T47D (cell line): ENCODE results near the gene PTGS2.

Experiments used
- DNase-seq, 2 experiments: peaks; one replicate each; pipeline versions ENCODE4 v3.0.0 to v3.0.0-alpha.2; 2011 to 2012; ENCODE audit warnings: low read depth in 1 of 2, low spot score in 1 of 2
- JUND ChIP-seq: IDR thresholded peaks from 2 replicates; pipeline ENCODE4 v1.6.1; 2012; ENCODE audit warnings: low read depth
- in situ Hi-C: cut with HindIII; loops from 2 replicates; pipeline ENCODE4 v1.10.0; 2016; ENCODE audit warnings: low sequenced_read_pairs, low pct_unique_long_range_greater_than_20kb

Gene PTGS2

DNA sequence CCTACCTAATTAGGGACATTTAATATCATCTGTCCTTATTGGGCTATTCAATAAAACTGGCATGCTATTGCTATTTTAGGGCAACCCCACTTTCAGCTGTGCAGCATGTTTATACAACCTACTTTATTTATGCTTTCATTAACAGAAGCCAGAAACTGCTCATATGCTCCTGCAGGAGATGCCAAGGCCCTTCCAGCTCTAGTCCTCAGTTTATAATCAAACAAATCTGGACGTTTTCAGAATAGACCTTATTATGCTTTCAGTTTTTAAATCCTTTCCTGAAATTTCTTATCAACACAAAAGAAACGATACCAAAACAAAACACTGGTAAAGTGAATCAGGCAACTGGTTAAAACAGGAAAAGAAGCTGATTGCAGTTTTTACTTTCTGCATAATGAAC is 53.2 kb downstream of the PTGS2 start:
- in situ Hi-C loops: no loop called here

GRCh38 chr1:186626356-186626932 is 53.8 kb downstream of the PTGS2 start:
- in situ Hi-C loops: no loop called here
- no peak for TF ChIP-seq JUND
- no peak for DNase-seq

More for the DNA sequence above, 53.2 kb downstream of the PTGS2 start:
- DNase-seq: no peak
- no peak for TF ChIP-seq JUND

DNA sequence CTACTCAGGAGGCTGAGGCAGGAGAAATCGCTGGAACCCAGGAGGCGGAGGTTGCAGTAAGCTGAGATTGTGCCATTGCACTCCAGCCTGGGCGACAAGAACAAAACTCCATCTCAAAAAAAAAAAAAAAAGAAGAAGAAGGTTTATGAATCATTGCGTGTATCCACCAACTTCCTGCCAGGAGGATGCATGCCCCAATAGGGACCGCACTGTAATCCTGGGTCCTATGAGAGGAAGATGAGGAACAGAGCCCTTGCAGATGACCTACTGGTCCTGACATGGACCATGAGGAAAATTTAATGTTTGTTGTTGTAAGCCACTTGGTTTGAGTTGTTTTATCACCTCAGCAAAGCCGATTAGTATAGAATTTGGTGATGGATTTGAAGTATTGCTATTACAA is 56.7 kb downstream of the PTGS2 start:
- DNase-seq: no peak
- in situ Hi-C loops: no loop called here

More for the DNA sequence above, 56.7 kb downstream of the PTGS2 start:
- no peak for TF ChIP-seq JUND
